ENCODE results near the gene PFKFB3.

Gene PFKFB3

GRCh38 chr10:6161921-6162320, 40.8 kb upstream of the PFKFB3 start:
- H3K79me2 ChIP-seq (ENCODE audit: insufficient read depth, low read length), result peaks cover 24% of the 10 kb centered on the region

GRCh38 chr10:6162589-6163356, 40.0 kb upstream of the PFKFB3 start:
- Histone ChIP-seq H3K9ac (ENCODE audit: low read length) (peak overlapping the region; percentile 20; the same call in 1 of the 2 replicates), H3K27ac (ENCODE audit: low read depth, low read length, poor library complexity, severe bottlenecking) (peak overlapping the region; percentile 25), H3K9me2 (ENCODE audit: low read depth, low read length) (no peaks in the 10 kb centered on the region), H4K20me1 (ENCODE audit: insufficient read depth, low read length) (no peaks in the 10 kb centered on the region), H3K4me3 (ENCODE audit: low read depth, low read length, poor library complexity, severe bottlenecking) (peak overlapping the region; percentile 97), H3F3A (ENCODE audit: insufficient read depth, low read length) (peaks cover 7% of the 10 kb centered on the region; the same call in 1 of the 2 replicates), H3K79me2 (ENCODE audit: insufficient read depth, low read length) (peaks cover 33% of the 10 kb centered on the region), H3K9me3 (ENCODE audit: low read length) (no peaks in the 10 kb centered on the region), H3K4me1 (ENCODE audit: insufficient read depth, low read length, severe bottlenecking) (peaks cover 27% of the 10 kb centered on the region), H3K4me2 (ENCODE audit: low read length) (peak overlapping the region; percentile 53), H3K36me3 (ENCODE audit: insufficient read depth, low read length) (peaks cover 26% of the 10 kb centered on the region), H3K27me3 (ENCODE audit: insufficient read depth, low read length) (no peaks in the 10 kb centered on the region), H2AFZ (ENCODE audit: low read length) (no peak overlapping the region)
- no peak for TF ChIP-seq EZH2 (IDR thresholded peaks at IDR 0.05; ENCODE audit: borderline replicate concordance, low read length)
- TF ChIP-seq CTCF (IDR thresholded peaks at IDR 0.05; ENCODE audit: low read length), result no peak

More at GRCh38 chr10:6161921-6162320, 40.8 kb upstream of the PFKFB3 start:
- H3K27ac ChIP-seq (ENCODE audit: low read depth, low read length, poor library complexity, severe bottlenecking), result peak overlapping the region; percentile 29
- H3K4me3 ChIP-seq (ENCODE audit: low read depth, low read length, poor library complexity, severe bottlenecking), result no peak overlapping the region
- H3K9ac ChIP-seq (ENCODE audit: low read length), result no peak overlapping the region
- no peaks in the 10 kb centered on the region for H3K27me3 ChIP-seq (ENCODE audit: insufficient read depth, low read length)
- H3K4me2 ChIP-seq (ENCODE audit: low read length), result no peak overlapping the region
- peaks cover 20% of the 10 kb centered on the region for H3K36me3 ChIP-seq (ENCODE audit: insufficient read depth, low read length)
- no peaks in the 10 kb centered on the region for H3K9me2 ChIP-seq (ENCODE audit: low read depth, low read length)
- H2AFZ ChIP-seq (ENCODE audit: low read length), result no peak overlapping the region
- no peaks in the 10 kb centered on the region for H3K9me3 ChIP-seq (ENCODE audit: low read length)
- H3F3A ChIP-seq (ENCODE audit: insufficient read depth, low read length), result peaks cover 7% of the 10 kb centered on the region; the same call in 1 of the 2 replicates
- H4K20me1 ChIP-seq (ENCODE audit: insufficient read depth, low read length), result no peaks in the 10 kb centered on the region
- peaks cover 27% of the 10 kb centered on the region for H3K4me1 ChIP-seq (ENCODE audit: insufficient read depth, low read length, severe bottlenecking)
- no peak for TF ChIP-seq EZH2 (IDR thresholded peaks at IDR 0.05; ENCODE audit: borderline replicate concordance, low read length)
- TF ChIP-seq CTCF (IDR thresholded peaks at IDR 0.05; ENCODE audit: low read length), result no peak

GRCh38 chr10:6163364-6164270, 39.1 kb upstream of the PFKFB3 start:
- peak overlapping the region; percentile 97 for H3K4me3 ChIP-seq (ENCODE audit: low read depth, low read length, poor library complexity, severe bottlenecking)
- peak overlapping the region; percentile 61 for H3K27ac ChIP-seq (ENCODE audit: low read depth, low read length, poor library complexity, severe bottlenecking)
- TF ChIP-seq CTCF (IDR thresholded peaks at IDR 0.05; ENCODE audit: low read length) (no peak), EZH2 (IDR thresholded peaks at IDR 0.05; ENCODE audit: borderline replicate concordance, low read length) (no peak)
- H3K9me3 ChIP-seq (ENCODE audit: low read length), result no peaks in the 10 kb centered on the region
- peak overlapping the region; percentile 88 for H3K4me2 ChIP-seq (ENCODE audit: low read length)
- H3K36me3 ChIP-seq (ENCODE audit: insufficient read depth, low read length), result peaks cover 26% of the 10 kb centered on the region
- H2AFZ ChIP-seq (ENCODE audit: low read length), result no peak overlapping the region
- H3K9ac ChIP-seq (ENCODE audit: low read length), result peak overlapping the region; percentile 97
- H3K4me1 ChIP-seq (ENCODE audit: insufficient read depth, low read length, severe bottlenecking), result peaks cover 27% of the 10 kb centered on the region
- H3K27me3 ChIP-seq (ENCODE audit: insufficient read depth, low read length), result no peaks in the 10 kb centered on the region
- peaks cover 33% of the 10 kb centered on the region for H3K79me2 ChIP-seq (ENCODE audit: insufficient read depth, low read length)
- H4K20me1 ChIP-seq (ENCODE audit: insufficient read depth, low read length), result no peaks in the 10 kb centered on the region
- H3K9me2 ChIP-seq (ENCODE audit: low read depth, low read length), result no peaks in the 10 kb centered on the region
- peaks cover 7% of the 10 kb centered on the region; the same call in 1 of the 2 replicates for H3F3A ChIP-seq (ENCODE audit: insufficient read depth, low read length)
